Gastrocnemius medialis (tissue), 4 donors: ENCODE results near the gene SLC24A1. TPM values are rescaled to one million over a fixed set of nuclear protein-coding genes. Genes with fewer than 3 reads are reported as not detected.

ENCODE experiments used
- ATAC-seq, 2 donors: fragments of 150-250 bp; one replicate each; pipeline ENCODE4 v1.9.1; 2016
- DNase-seq, 2 donors: peaks; one replicate each; pipeline ENCODE4 v3.0.0-alpha.2; 2019
- H3K27ac ChIP-seq, 4 donors: fragments of 200-600 bp; sonication (generic); 1 replicate in 1 of 4; 2 replicates in 3 of 4; pipeline ENCODE4 v1.5.1; 2016 to 2018; ENCODE audit warnings: mild to moderate bottlenecking in 2 of 4, moderate library complexity in 1 of 4
- H3K27me3 ChIP-seq, 3 donors: fragments of 200-600 bp; sonication (generic) in 2 of 3; 1 replicate in 1 of 3; 2 replicates in 2 of 3; pipeline versions ENCODE4 v1.5.1 to v1.6.0; 2016 to 2019; ENCODE audit warnings: mild to moderate bottlenecking in 1 of 3, moderate library complexity in 1 of 3
- H3K36me3 ChIP-seq, 2 donors: fragments of 200-600 bp; sonication (generic) in 1 of 2; one replicate each; pipeline ENCODE4 v1.5.1; 2017 to 2018
- H3K4me1 ChIP-seq, 2 donors: fragments of 200-600 bp; sonication (generic) in 1 of 2; one replicate each; pipeline ENCODE4 v1.5.1; 2016 to 2017; ENCODE audit warnings: mild to moderate bottlenecking in 2 of 2
- H3K4me3 ChIP-seq, 4 donors: fragments of 200-600 bp; sonication (generic) in 3 of 4; 1 replicate in 1 of 4; 2 replicates in 3 of 4; pipeline ENCODE4 v1.5.1; 2016 to 2019; ENCODE audit warnings: mild to moderate bottlenecking in 2 of 4
- H3K9me3 ChIP-seq, 3 donors: fragments of 200-600 bp; sonication (generic) in 2 of 3; 1 replicate in 1 of 3; 2 replicates in 2 of 3; pipeline ENCODE4 v1.5.1; 2016 to 2019
- CTCF ChIP-seq, 5 experiments: fragments of 450-650 bp in 3 of 5; fragments of 200-600 bp in 2 of 5; sonication (generic) in 2 of 5; IDR thresholded peaks in 4 of 5; conservative IDR thresholded peaks in 1 of 5; 1 replicate in 4 of 5; 2 replicates in 1 of 5; pipeline ENCODE4 v1.5.1; 2016 to 2019; ENCODE audit warnings: antibody characterized with exemption in 5 of 5, mild to moderate bottlenecking in 3 of 5, moderate library complexity in 3 of 5
- POLR2A ChIP-seq, 2 donors: fragments of 450-650 bp; IDR thresholded peaks; one replicate each; pipeline ENCODE4 v1.6.1; 2017; ENCODE audit warnings: antibody characterized with exemption in 2 of 2, mild to moderate bottlenecking in 2 of 2, moderate library complexity in 2 of 2
- in situ Hi-C, 4 donors: fragments of 200-750 bp; cut with MboI; loops; one replicate each; pipeline versions ENCODE4 v1.15.0 to v1.8.0; 2017; ENCODE audit warnings: low sequenced_read_pairs in 4 of 4
- intact Hi-C: fragments of 100-400 bp; cut with DNase I; formaldehyde crosslinking; loops from one replicate; pipeline ENCODE4 v1.15.1; 2023; ENCODE audit warnings: low total_unique reads
- total RNA-seq, 4 donors: library from RNA; depleted of rRNA; stranded (reverse); fragments of >200 nt; gene quantifications; one replicate each; pipeline versions ENCODE4 v1.1.0 to v1.2.3, GENCODE V29; 2016

Gene SLC24A1
- under 1 TPM; 0.41 to 0.81 (median 0.69) TPM for total RNA-seq

- intact Hi-C loops (no loop called here), in situ Hi-C loops (no loop called here)
- Histone ChIP-seq H3K9me3 (no peaks in the 10 kb centered on the region), H3K36me3 (no peaks in the 10 kb centered on the region), H3K4me1 (no peaks in the 10 kb centered on the region), H3K27me3 (no peaks in the 10 kb centered on the region), H3K27ac (no peak within 1 kb of the TSS), H3K4me3 (no peak within 1 kb of the TSS)
- no peak for TF ChIP-seq CTCF (IDR thresholded peaks at IDR 0.05 in 4 of 5, conservative IDR thresholded peaks at IDR 0.05 in 1 of 5)
- no peak for TF ChIP-seq POLR2A (IDR thresholded peaks at IDR 0.05)
- ATAC-seq: no peak
- no peak for DNase-seq
Measured at GRCh38 chr15:65621638-65622037, at the start of gene SLC24A1. Gene SLC24A1, plus strand, starts transcription at chr15:65621938. Its CDS starts 2,143 bp downstream, at chr15:65624081.

GRCh38 chr15:65571971-65572370, 49.8 kb upstream of the SLC24A1 start:
- no peak for TF ChIP-seq POLR2A (IDR thresholded peaks at IDR 0.05)
- TF ChIP-seq CTCF (IDR thresholded peaks at IDR 0.05 in 4 of 5, conservative IDR thresholded peaks at IDR 0.05 in 1 of 5): no peak
- in situ Hi-C loops (no loop called here), intact Hi-C loops (no loop called here)
- ATAC-seq: no peak
- no peaks in the 10 kb centered on the region for H3K9me3 ChIP-seq
- H3K4me3 ChIP-seq: no peak overlapping the region
- no peaks in the 10 kb centered on the region for H3K27me3 ChIP-seq
- H3K36me3 ChIP-seq: peaks cover 0 to 47% of the 10 kb centered on the region in 2 donors
- H3K4me1 ChIP-seq: no peaks in the 10 kb centered on the region
- no peak for DNase-seq
- H3K27ac ChIP-seq: no peak overlapping the region

- intact Hi-C loops (no loop called here), in situ Hi-C loops (no loop called here)
- TF ChIP-seq CTCF (IDR thresholded peaks at IDR 0.05 in 4 of 5, conservative IDR thresholded peaks at IDR 0.05 in 1 of 5): no peak
- no peak for TF ChIP-seq POLR2A (IDR thresholded peaks at IDR 0.05)
- no peak for DNase-seq
- Histone ChIP-seq H3K9me3 (no peaks in the 10 kb centered on the region), H3K36me3 (peaks cover 0 to 63% of the 10 kb centered on the region in 2 donors), H3K27me3 (no peaks in the 10 kb centered on the region), H3K27ac (no peak overlapping the region), H3K4me3 (no peak overlapping the region), H3K4me1 (no peaks in the 10 kb centered on the region)
- no peak for ATAC-seq
Measured at GRCh38 chr15:65576664-65577063, 45.1 kb upstream of the SLC24A1 start.

GRCh38 chr15:65577129-65577996, 44.4 kb upstream of the SLC24A1 start:
- no peak overlapping the region for H3K27ac ChIP-seq
- no peaks in the 10 kb centered on the region for H3K9me3 ChIP-seq
- intact Hi-C loops: no loop called here
- no peak for DNase-seq
- H3K4me1 ChIP-seq: no peaks in the 10 kb centered on the region
- H3K4me3 ChIP-seq: no peak overlapping the region
- in situ Hi-C loops: no loop called here
- ATAC-seq: no peak
- no peaks in the 10 kb centered on the region for H3K27me3 ChIP-seq
- no peak for TF ChIP-seq POLR2A (IDR thresholded peaks at IDR 0.05)
- TF ChIP-seq CTCF (IDR thresholded peaks at IDR 0.05 in 4 of 5, conservative IDR thresholded peaks at IDR 0.05 in 1 of 5): no peak
- peaks cover 0 to 59% of the 10 kb centered on the region in 2 donors for H3K36me3 ChIP-seq
